Measurements from ENCODE around the gene KIF1A. TPM values are rescaled to one million over a fixed set of nuclear protein-coding genes. Genes with fewer than 3 reads are reported as not detected.

KIF1A gene
- total and polyA plus RNA-seq, 2 donors (not counting 3 experiments of a cell fraction or from before 2014, with no cell fraction given), result 0.11 to 0.64 TPM

DNA sequence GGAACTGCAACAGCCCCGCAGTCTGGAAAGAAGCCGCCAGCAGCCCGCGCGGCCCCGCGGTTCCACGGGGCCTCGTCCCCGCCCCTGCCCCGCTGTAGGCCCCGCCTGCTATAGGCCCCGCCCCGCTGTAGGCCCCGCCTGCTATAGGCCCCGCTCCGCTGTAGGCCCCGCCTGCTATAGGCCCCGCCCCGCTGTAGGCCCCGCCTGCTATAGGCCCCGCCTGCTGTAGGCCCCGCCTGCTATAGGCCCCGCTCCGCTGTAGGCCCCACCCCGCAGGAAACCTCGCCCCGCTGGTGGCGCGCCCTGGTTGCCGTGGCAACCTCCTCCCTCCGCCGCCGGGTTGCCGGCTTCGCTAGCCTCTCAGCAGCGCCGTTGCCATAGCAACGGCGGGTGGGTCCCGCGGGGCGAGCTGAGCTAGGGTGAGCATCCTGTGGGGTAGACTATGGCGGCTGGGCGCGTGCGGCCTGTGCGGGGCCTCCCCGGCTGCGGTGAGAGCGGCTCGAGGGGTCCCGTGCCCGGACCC is 12.2 kb upstream of the KIF1A start:
- peak; percentile 96 for FAIRE-seq
- POLR2A ChIA-PET, result no interaction called here

DNA sequence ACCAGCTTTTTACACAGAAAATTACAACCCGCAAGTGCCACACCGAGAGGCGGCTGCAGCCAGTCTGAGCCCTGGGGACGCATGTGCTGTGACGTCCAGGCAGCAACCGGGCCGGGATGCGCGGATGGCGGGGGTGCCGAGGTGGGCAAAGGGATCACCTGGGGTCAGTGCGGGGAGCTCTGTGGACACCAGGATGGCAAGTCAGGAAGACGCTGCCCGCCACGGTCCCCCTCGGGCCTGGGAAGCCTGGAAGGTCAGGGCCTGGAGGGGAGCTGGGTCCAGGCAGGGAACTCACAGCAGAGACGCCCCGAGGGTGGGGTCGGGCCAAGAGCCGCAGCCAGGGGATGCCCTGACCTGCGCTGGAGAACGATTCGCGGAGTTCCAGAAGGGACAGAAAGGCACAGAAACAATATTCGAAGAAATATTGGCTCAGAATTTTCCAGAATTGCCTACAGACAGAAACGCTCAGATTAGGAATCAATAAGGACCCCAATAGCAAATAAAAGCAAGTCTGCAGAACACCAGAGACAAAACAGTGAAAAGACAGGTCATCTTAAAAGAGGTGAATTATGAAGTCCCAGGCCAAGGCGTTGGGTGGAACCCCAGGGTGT is 11.7 kb upstream of the KIF1A start:
- dilution Hi-C loops (cut with MboI; ENCODE audit: extremely low pct_ligation_motif_present, low sequenced_read_pairs) (no loop called here), intact Hi-C loops (cut with micrococcal nuclease) (loop anchor here (1.0 to 5.0 kb wide), 3 partner anchors 7 to 394 kb away; partner anchors contain the start of genes DUSP28 and GPC1)
- Histone ChIP-seq H3K4me2 (ENCODE audit: insufficient read depth, low read length) (peak overlapping the region; percentile 58), H3K4me3 (replicated peaks in 1 of 3; ENCODE audit: insufficient read depth in 1 of 3, low read depth in 1 of 3, low read length in 3 of 3) (no peak overlapping the region), H3K36me3 (ENCODE audit: control insufficient read depth in 2 of 2, extremely low read depth in 1 of 2, insufficient read depth in 2 of 2, low read length in 2 of 2) (no peaks in the 10 kb centered on the region), H3K9me1 (replicated peaks; ENCODE audit: control insufficient read depth, extremely low read depth, insufficient read depth, low read length) (no peaks in the 10 kb centered on the region), H3K27ac (ENCODE audit: insufficient read depth, low read depth, low read length) (no peak overlapping the region), H3K79me2 (ENCODE audit: control insufficient read depth, insufficient read depth, low read length) (no peaks in the 10 kb centered on the region), H4K20me1 (replicated peaks; ENCODE audit: control insufficient read depth, extremely low read depth, insufficient read depth, low read length) (no peaks in the 10 kb centered on the region), H2AFZ (ENCODE audit: low read depth, low read length) (peak overlapping the region; percentile 59), H3K9me3 (replicated peaks; ENCODE audit: control insufficient read depth, insufficient read depth, low read length) (no peaks in the 10 kb centered on the region), H3K9ac (replicated peaks; ENCODE audit: extremely low read depth, insufficient read depth, low read length) (no peak overlapping the region), H3K4me1 (ENCODE audit: control insufficient read depth, extremely low read depth, insufficient read depth, low read length) (peaks cover 5% of the 10 kb centered on the region), H3K27me3 (ENCODE audit: control insufficient read depth in 2 of 2, insufficient read depth in 2 of 2, low read length in 2 of 2) (peaks cover 11 to 20% of the 10 kb centered on the region in 2 experiments)
- FAIRE-seq (no peak), DNase-seq (ENCODE audit: low read depth, low spot score) (no peak)
- TF ChIP-seq POLR2A (IDR thresholded peaks at IDR 0.05; ENCODE audit: low read depth, low read length) (no peak), JUN (IDR thresholded peaks at IDR 0.05; ENCODE audit: borderline replicate concordance, insufficient read depth, insufficient read length, low read depth) (no peak), POLR2AphosphoS5 (IDR thresholded peaks at IDR 0.05; ENCODE audit: insufficient read depth, low read depth, low read length) (no peak), EZH2 (IDR thresholded peaks at IDR 0.05; ENCODE audit: borderline replicate concordance, low read depth, low read length, severe bottlenecking) (no peak), MYC (IDR thresholded peaks at IDR 0.05; ENCODE audit: low read depth, low read length) (no peak), MAX (IDR thresholded peaks at IDR 0.05; ENCODE audit: insufficient read depth, insufficient read length) (no peak), GATA2 (IDR thresholded peaks at IDR 0.05; ENCODE audit: insufficient read depth, insufficient read length, low read depth, low read length) (no peak), FOS (IDR thresholded peaks at IDR 0.05; ENCODE audit: borderline replicate concordance, insufficient read depth, low read length) (no peak)
- TF ChIP-seq, protein P1, sequence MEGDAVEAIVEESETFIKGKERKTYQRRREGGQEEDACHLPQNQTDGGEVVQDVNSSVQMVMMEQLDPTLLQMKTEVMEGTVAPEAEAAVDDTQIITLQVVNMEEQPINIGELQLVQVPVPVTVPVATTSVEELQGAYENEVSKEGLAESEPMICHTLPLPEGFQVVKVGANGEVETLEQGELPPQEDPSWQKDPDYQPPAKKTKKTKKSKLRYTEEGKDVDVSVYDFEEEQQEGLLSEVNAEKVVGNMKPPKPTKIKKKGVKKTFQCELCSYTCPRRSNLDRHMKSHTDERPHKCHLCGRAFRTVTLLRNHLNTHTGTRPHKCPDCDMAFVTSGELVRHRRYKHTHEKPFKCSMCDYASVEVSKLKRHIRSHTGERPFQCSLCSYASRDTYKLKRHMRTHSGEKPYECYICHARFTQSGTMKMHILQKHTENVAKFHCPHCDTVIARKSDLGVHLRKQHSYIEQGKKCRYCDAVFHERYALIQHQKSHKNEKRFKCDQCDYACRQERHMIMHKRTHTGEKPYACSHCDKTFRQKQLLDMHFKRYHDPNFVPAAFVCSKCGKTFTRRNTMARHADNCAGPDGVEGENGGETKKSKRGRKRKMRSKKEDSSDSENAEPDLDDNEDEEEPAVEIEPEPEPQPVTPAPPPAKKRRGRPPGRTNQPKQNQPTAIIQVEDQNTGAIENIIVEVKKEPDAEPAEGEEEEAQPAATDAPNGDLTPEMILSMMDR (IDR thresholded peaks at IDR 0.05; ENCODE audit: extremely low read depth in 1 of 2, insufficient read depth in 1 of 2, low read depth in 1 of 2, low read length in 2 of 2), result no peak
- CTCF ChIA-PET, result no interaction called here
- POLR2A ChIA-PET, result no interaction called here
- BruUV-seq (replicated peaks), result no TSS peak

More for the DNA sequence above, 12.2 kb upstream of the KIF1A start:
- no peak overlapping the region for H3K9ac ChIP-seq (replicated peaks; ENCODE audit: extremely low read depth, insufficient read depth, low read length)
- peak; percentile 80 for DNase-seq (ENCODE audit: low read depth, low spot score)
- peaks cover 5% of the 10 kb centered on the region for H3K4me1 ChIP-seq (ENCODE audit: control insufficient read depth, extremely low read depth, insufficient read depth, low read length)
- CTCF ChIA-PET, result no interaction called here
- H3K4me3 ChIP-seq (replicated peaks in 1 of 3; ENCODE audit: insufficient read depth in 1 of 3, low read depth in 1 of 3, low read length in 3 of 3), result no peak overlapping the region
- intact Hi-C loops (cut with micrococcal nuclease) (loop anchor here (1.0 to 5.0 kb wide), 3 partner anchors 8 to 395 kb away; partner anchors contain the start of genes DUSP28 and GPC1), dilution Hi-C loops (cut with MboI; ENCODE audit: extremely low pct_ligation_motif_present, low sequenced_read_pairs) (no loop called here)
- no peaks in the 10 kb centered on the region for H3K9me3 ChIP-seq (replicated peaks; ENCODE audit: control insufficient read depth, insufficient read depth, low read length)
- peaks cover 6 to 19% of the 10 kb centered on the region in 2 experiments for H3K27me3 ChIP-seq (ENCODE audit: control insufficient read depth in 2 of 2, insufficient read depth in 2 of 2, low read length in 2 of 2)
- H4K20me1 ChIP-seq (replicated peaks; ENCODE audit: control insufficient read depth, extremely low read depth, insufficient read depth, low read length), result no peaks in the 10 kb centered on the region
- no peak overlapping the region for H3K27ac ChIP-seq (ENCODE audit: insufficient read depth, low read depth, low read length)
- TF ChIP-seq MYC (IDR thresholded peaks at IDR 0.05; ENCODE audit: low read depth, low read length), result no peak
- TF ChIP-seq MAX (IDR thresholded peaks at IDR 0.05; ENCODE audit: insufficient read depth, insufficient read length), result peak; percentile 7
- H2AFZ ChIP-seq (ENCODE audit: low read depth, low read length), result peak overlapping the region; percentile 59
- BruUV-seq (replicated peaks), result no TSS peak
- no peaks in the 10 kb centered on the region for H3K9me1 ChIP-seq (replicated peaks; ENCODE audit: control insufficient read depth, extremely low read depth, insufficient read depth, low read length)
- H3K4me2 ChIP-seq (ENCODE audit: insufficient read depth, low read length), result peak overlapping the region; percentile 58
- no peaks in the 10 kb centered on the region for H3K36me3 ChIP-seq (ENCODE audit: control insufficient read depth in 2 of 2, extremely low read depth in 1 of 2, insufficient read depth in 2 of 2, low read length in 2 of 2)
- H3K79me2 ChIP-seq (ENCODE audit: control insufficient read depth, insufficient read depth, low read length), result no peaks in the 10 kb centered on the region

All from endothelial cell of umbilical vein (primary cell).